ENCODE measurements around the gene MYO18B. TPM values are rescaled to one million over a fixed set of nuclear protein-coding genes. Genes with fewer than 3 reads are reported as not detected.

Gene MYO18B
- total RNA-seq, 1 donor from 2014 or later, result 0.31 TPM

DNA sequence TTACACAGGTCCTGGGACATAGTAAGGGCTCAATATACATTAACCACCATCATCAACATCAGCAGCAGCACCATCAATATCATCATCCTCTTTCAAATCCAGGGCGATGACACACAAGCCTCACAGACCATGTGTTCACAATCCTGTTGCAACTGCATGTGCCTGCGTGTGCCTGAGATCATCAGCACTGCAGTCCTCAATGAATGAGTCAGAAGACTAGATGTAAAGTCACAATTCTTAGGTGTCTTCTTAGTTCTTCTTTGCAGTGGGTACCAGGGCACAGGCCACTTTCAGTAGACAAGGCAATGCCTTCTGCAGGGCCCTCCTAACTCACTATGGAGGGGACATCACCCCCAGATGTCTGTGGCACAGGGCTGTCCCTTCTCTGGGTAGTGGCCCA lies 111.1 kb downstream of the MYO18B start:
- DNase-seq, result no peak

DNA sequence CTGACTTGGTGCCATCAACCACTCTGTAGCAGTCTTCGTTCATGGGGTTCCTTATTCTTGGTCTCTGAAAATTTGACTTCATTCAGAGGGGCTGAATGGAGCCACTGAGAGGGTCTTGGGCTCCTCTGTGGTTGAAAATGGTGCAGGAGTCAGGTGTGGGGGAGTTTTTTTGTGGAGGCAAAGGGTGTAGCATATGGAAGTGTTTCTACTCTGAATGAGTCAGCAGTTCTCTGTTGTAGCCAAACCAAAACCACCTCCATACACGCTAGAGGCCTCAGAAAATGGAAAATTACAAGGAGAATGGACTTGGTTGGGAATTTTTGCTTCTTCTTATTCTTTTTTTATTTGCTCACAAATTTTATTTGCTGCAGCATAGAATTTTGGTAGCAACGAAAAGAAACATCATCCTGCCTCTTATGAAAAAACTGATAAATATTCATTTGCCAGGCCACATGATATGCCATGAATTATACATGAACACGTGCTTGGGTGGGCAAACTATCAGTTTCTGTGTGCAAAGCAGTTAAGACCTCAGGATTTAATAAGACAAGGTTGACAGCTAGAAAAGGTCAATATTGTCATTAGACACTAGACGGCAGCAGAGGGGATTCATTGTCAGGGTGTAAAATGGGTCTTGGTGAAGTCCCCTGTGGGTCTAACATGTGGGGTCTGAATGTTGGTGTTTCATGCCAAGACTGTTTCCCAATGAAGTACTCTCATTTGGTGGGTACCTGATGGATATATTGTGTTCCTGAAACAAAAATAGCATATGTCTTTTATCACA lies 111.7 kb downstream of the MYO18B start:
- no peak for DNase-seq

DNA sequence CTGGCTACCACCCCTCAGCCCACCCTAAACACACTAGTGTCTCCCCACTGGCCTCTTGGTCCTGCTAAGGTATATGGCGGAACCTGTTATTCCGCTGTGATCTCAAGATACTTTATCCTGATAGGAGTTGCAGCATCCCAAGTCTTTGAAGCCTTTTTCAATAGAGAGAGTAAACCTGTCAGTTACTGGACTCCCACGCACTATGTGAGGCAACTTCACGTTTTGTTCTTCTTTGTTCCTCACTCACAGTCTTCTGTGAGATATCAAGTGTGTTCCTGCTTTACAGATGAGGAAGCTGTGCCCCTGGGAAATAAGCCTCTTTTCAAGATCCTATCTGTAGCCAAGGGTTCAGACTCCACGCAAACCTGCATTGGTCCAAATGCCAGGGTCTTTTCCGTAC lies 127.8 kb downstream of the MYO18B start:
- DNase-seq, result no peak

DNA sequence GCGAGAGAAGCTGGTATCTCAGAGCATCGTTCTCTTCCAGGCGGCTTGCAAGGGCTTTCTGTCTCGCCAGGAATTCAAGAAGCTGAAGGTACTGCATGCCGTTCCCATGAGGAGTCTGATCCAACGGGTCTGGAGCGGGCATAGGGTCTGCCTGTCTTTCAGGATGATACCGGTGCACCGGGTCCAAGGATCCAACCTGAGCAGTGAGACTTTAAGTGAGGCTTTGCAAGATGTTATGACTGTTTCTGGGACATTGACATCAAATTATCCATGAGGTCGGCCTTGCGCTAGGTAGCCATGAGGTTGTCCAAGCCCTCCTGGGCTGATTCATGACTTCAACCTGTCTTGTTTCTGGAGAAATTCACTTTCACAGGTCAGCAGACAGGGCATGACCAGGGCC lies 132.3 kb downstream of the MYO18B start:
- DNase-seq, result no peak

DNA sequence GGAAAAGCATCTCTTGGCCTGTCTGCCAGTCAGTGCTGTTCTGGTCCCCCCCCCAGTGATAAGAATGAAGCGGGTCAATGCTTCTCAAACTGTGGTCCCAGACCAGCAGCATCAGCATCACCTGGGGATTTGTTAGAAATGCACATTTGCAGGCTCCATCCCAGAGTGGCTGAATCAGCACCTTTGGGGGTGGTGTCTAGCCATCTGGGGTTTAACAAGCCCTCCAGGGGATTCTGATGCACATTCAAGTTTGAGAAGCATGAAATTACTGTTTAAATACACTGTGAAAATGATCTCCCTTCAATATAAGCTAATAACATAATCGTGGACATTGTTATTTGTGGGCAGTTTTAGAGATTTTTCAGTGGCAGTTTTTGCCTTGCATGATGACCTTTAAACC lies 133.5 kb downstream of the MYO18B start:
- no peak for DNase-seq

DNA sequence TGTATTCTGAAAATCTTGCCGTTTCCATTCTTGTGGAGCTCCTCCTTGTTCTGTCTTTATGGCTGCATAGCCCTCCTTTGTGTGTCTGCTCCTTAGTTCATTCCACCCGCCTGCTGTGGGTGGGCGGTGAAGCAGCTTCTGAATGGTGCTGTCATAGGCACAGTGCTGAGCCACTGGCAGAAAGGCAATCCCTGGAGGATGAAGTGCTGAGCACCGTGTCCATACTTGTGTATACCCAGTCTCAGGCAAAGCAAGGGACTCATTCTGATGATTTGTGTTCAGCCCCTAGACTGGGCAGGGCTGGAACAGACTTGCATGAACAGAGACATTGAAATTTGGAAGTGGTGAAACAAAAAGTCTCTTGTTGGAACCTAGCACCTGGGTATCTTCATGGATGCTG lies 134.9 kb downstream of the MYO18B start:
- no peak for DNase-seq

DNA sequence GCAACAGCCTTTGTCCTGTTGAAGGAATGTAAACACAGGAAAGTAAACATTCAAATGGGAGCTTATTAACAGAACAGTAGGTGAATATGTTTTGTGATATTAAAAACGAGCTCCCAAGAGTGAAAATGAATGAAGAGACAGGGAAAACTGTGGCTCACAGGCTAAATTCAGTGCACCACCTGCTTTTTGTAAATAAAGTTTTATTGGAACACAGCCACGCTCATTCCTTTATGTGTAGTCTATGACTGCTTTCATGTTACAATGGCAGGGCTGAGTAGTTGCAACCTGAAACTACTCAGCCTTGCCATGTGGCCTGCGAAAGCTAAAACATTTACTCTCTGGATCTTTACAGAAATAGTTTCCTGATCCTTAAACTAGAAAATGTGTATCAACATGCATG lies 136.9 kb downstream of the MYO18B start:
- DNase-seq, result no peak

DNA sequence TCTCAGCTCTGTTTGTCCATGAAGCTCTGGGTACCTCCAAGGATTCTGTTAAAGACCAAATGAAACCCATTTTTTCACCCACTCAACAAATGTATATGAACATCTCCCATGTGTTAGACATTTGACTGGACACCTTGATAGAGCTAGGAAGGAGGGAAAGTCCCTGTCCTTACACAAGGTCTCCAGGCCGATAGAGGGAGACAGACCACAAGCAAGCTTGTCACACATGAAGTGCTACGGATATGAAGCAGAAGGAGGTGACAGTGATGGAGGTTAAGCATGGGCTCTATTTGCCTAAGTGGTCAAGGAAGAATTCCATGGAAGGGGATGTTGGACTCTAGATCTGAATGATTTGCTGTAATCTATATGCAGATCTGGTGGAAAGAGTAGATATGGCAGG lies 138.5 kb downstream of the MYO18B start:
- DNase-seq, result no peak

DNA sequence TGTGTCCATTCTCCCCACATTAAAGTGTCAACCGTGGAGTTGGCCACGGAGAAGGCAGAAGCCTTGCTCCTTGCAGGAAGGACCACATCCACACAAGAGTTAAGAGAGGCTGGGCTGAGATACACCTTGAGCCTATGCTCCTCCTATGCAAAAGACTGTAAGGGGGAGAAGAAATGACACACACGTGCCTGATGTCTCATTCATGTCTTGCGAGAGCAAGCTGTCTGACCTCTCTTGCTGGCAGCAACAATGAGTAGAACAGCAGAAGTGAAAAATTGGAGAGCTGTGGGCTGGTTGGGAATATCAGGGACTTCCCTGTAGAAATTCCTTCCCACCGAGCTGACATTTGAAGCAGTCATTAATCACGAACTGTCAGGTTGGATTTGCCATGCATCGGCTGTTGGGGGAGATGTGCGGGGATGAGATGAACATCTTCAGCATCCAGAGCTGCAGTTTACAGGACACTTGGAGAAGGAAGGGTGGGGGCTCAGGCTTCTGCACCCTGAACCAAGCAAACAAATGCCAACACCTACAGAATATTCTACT lies 139.3 kb downstream of the MYO18B start:
- DNase-seq, result no peak

DNA sequence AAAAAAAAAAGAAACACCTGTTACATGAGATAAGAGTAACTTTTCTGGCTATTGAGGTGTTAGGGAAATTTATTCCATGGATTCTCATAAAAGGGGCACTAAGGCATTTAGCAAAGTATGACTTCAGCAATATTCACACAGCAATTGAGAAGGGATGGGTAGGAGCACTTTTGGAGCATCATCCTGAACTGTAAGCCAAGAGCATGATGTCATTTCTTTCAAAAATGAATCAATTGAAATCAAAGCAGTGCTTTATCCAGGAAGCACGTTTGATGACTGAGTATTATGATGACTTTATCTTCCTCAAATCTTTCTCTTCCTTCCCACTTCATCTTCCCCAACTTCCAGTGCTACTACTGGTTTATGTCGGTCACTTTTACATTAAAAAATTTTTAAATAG lies 140.4 kb downstream of the MYO18B start:
- DNase-seq, result no peak

DNA sequence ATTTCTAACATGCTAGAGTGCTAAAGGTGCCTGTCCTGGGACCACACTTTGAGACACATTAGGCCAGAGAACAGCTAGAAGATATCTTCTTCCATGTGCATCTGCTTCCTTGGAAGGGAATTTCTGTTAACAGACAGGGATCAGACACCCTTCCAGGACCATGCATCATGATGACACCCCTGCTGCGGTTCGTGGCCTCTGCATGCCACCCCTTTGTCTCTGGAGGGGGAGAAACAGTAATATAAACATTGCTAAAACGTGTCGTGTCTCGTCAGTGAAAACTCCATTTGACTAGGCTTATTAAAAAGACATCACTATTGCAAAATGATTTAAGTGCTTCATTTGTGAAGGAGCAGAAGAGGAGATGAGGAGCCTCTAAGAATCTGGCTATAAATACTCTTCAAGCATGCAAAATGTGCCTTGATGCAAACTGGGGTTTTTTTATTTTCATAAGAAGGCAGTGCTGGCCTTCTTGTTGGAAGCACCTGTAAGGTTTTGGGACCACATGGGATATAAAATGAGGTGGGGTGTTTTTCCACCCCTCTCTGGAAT lies 141.6 kb downstream of the MYO18B start:
- no peak for DNase-seq

DNA sequence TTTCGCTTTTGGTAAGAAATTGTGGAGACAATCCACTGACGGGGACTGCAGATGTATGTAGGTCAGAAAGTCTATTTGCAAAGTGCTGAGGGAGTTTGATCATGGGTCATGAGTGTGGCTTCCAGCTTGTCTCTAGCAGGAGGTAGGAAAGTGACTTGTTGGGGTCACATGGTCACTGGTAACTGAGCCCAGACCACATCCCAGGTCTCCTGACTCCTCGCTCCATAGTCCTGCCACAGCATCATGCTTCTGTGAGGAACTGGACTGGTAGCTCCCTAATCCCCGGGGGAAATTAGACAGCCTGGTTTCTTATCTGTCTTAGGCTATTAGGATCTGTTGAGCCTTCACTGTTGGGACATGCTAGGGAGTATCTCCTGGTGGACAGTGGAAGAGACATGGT lies 142.1 kb downstream of the MYO18B start:
- DNase-seq, result no peak

DNA sequence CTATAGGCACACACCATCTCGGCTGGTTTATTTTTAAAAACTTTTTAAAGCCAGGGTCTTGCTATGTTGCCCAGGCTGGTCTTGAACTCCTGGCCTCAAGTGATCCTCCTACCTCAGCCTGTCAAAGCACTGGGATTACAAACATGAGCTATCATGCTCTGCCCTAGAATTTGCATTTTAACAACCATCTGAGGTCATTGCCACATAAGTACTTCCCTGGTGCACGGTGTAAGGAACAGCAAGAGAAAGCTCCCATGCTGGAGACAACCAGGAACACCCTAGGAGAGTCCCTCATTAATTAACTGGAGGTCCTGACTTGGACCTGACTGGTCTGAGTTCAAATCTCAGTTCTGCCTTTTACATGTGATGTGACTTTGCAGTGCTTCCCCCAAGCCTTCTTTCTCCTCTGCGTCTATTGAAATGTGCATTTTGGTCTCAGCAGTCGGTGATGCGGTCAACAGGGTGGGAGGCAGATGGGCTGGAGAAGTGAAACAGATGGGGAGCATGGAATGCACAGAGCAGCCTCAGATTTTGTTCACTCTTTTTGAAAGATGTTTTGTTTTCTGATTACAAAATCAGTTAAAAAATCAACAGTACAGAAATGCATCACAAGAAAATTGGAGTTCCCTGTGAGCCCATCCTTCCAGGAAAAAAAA lies 146.5 kb downstream of the MYO18B start:
- no peak for DNase-seq

DNA sequence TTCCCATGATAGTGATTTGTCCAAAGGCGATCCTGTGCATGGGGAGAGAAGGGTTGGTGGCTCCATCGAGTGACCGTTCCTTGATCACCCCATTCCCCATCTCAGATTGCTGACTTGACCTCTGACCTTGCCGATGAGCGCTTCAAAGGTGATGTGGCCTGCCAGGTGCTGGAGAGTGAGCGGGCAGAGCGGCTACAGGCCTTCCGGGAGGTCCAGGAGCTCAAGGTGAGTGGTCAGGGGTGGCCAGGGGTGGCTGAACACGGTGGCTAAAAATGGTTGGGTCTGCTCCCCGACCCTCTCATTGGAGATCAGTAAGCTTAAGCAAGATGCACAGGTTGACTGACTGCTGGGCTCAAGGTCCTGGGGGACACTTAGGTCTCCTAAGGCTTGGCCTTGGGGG lies 148.7 kb downstream of the MYO18B start:
- no peak for DNase-seq

DNA sequence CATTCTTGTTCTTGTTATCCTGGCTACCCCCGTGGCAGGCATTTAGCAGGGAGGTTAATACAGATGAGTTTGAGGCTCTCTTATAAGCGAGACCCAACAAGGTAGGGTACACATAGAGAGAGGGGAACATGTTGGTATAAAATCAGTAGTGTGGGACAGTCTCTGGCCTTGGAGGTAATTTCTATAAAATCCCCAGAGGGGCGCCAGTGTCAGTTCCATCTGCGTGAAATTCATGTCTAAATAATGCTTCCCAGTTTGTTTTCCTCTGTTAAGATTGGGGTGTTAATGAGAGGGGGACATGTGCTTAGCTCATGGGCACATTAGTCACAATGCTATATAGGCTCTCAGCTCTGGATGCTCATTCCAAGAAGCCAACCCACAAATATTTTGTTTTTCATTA lies 150.7 kb downstream of the MYO18B start:
- DNase-seq, result no peak

DNA sequence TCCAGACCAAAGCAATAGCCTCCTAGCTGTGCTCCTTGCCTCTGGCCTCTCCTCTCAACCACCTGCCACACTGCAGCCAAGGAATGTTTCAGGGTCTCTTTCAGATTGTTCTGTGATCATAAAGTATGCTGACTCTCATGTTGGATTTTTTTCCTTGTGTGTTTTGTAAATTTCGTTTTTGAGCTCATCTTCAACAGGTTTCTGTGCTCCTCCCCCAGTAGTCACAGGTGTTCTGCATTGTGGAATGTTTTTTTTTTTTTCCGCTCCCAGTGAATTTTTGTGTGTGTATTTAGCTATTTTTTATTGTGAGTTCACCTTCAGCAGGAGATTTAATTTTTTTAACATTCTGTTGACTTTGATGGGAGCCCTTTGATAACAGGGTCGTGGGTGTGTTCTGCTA lies 153.7 kb downstream of the MYO18B start:
- no peak for DNase-seq

DNA sequence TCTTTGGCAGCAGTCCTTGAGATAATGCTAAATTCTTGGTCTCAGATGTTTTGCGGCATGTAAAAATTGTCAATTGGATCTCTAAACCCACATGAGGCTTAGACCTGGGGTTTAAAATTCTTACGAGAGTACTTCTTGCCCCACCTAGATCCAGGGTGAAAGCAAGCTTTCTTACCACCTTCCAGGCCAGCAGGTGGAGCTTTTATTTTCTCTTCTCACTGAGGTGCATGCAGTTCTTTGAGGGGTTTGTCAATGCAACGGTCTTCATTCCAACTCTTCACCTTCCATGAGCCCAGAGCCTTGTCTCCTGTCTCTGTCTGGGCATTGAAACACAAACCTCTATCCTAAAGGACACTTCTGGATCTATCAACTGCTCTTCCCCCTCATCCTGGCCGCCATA lies 154.1 kb downstream of the MYO18B start:
- no peak for DNase-seq

DNA sequence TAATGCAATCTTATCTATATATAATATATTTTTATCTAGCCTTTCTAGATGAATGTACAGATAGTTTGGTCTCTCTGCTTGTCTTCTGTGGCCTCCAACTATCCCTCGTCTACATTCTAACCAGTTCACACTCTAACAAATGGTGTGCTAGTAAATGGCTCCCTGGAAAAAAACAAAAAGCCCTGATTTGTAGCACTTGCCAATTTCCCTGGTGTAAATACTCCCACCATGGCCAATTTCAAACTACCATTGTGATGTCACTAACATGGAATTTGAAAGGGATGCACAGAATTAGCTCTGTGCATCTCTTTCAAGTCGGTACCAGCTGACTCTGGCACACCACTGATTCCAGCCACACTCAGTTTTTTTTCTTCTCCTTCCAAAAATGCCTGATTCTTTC lies 154.6 kb downstream of the MYO18B start:
- DNase-seq, result no peak

DNA sequence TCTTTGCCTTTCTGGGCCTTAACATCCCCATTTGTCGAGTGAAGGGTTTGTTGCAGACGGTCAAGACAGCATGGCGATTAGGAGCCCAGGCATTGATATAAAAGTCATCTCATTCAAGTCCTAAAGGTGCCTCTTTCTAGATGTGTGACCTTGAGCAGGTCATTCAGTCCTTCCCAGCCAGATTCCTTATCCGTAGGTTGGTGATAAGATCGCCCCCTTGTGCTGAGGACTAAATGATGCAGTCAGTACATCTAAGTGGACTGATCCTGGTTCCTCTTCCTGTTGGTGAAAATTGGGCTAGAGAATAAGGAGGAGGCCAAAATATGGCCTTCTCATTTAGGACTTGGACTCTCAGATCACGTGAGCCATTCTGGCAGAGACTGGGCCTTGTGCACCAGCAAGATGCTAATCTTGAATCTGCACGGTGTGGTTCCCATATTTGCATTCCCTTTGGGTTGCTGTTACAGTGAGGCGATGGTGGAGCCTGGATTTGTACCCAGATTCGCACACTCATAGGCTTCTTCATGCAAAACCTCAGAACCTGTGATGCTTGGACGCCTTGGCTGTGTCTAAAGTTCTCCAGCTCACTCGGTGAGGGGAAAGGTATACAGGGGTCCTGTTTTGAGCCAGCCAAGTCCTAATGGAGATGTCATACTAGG lies 156.8 kb downstream of the MYO18B start:
- DNase-seq, result no peak

DNA sequence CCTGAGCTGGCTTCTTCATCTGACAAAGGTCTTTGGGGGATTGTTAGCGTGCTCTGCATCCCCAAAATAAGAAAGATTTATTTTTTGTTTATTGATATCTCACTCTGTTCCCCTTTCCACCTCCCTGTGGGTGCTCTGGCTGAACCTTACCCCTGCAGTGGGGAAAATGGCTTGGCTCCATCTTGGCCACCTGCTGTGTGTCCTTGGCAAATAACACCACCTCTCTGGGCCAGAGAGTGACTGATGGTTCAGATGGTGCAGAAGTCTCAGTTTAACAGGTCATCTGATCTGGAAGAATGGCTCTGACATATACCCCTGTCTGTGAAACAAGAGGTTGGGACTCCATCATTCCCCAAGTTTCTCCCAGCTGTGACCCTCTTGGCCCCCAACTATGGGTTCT lies 157.6 kb downstream of the MYO18B start:
- DNase-seq, result no peak

DNA sequence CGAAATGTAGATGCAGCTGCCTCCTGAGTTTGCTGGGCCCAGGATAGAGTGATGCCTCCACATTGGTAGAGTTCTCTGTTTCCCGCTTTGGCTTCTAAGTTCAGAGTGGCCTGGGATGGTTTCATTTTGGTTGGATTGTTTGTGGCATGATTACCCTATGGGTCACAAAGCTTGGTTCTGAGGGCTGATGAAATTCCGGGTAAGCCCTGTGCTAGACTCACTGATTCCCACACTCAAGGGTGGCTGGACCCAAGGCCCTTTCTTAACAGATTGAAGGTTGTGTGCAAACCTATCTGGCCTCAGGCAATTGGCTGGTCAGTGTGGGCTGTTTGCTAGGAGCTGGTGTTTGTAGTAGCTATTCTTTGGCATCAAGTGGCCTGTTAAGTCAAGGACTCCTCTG lies 158.4 kb downstream of the MYO18B start:
- no peak for DNase-seq

DNA sequence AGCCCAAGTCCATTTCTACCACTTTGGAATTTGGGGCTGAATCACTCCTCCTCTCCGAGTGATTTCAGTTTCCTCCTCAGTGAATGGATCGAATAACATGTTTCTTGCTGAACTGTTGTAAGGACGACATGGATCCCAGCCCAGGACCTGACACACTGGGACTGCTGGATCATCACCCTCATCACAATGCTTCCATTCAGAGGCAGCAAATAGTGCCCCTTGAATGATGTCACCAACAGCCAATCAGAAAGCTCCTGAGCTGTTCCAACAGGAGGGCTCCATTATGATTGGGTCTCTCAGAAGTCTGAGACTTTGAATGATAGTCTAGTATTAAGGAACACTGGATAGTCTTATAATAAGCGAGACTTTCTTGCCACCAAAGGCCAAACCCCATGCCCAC lies 158.9 kb downstream of the MYO18B start:
- peak; percentile 49 for DNase-seq

DNA sequence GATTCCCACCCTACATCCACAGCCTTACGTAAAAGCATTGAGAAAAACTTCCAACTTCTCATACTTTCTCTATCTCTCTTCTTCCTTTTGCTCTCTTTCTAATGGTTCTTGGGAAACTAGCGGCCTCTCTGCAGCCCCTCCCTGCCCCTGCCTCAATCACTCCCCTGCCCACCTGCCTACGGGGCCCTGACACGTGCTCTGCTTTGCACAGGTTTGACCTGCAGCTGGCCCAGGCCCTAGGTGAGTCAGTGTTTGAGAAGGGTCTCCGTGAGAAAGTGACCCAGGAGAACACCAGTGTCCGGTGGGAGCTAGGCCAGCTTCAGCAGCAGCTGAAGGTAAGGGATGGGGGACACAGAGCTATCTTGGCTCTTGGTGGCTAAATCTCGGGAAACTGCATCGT lies 160.4 kb downstream of the MYO18B start:
- no peak for DNase-seq
